T-cell (primary cell): ENCODE results near the gene RPL29. TPM values are rescaled to one million over a fixed set of nuclear protein-coding genes. Genes with fewer than 3 reads are reported as not detected.
"Not testable (repeated sequence)": the region's sequence is repeated elsewhere in the genome, so short reads cannot be mapped to it uniquely, and the experiment has no call there.

Source experiments
- ATAC-seq, 4 experiments: fragments of 200-7000 bp in 3 of 4; fragments of 150-1000 bp in 1 of 4; cut with Tn5 transposase; replicated peaks in 1 of 4; 1 replicate in 3 of 4; 2 replicates in 1 of 4; pipeline ENCODE4 v1.10.0; 2021; ENCODE audit warnings: moderate library complexity in 3 of 4, mild to moderate bottlenecking in 2 of 4, moderate number of reproducible peaks in 1 of 4
- CTCF ChIA-PET, 2 donors: fragments of 300-600 bp; sonication (Branson Sonifier 250); formaldehyde crosslinking; loops; one replicate each; lab custom pipeline; 2022; ENCODE audit warnings: antibody characterized with exemption in 2 of 2; lab: Charles Lee
- POLR2A ChIA-PET, 2 donors: fragments of 300-600 bp; sonication (Branson Sonifier 250); formaldehyde crosslinking; loops; one replicate each; lab custom pipeline; 2022; ENCODE audit warnings: antibody characterized with exemption in 2 of 2; lab: Charles Lee
- DNase-seq, 35 experiments: peaks; one replicate each; pipeline versions ENCODE4 v3.0.0 to v3.0.0-alpha.2; 2013 to 2023
- H3K27ac ChIP-seq: one replicate; pipeline ENCODE4 v1.5.1; 2013; ENCODE audit warnings: low read length
- H3K27me3 ChIP-seq, 2 experiments: replicated peaks in 1 of 2; 1 replicate in 1 of 2; 2 replicates in 1 of 2; pipeline versions ENCODE4 v1.6.1 to v1.7.0; 2013; ENCODE audit warnings: low read length in 1 of 2, mixed read lengths in 1 of 2; ENCODE audit not compliant: control insufficient read depth in 2 of 2, insufficient read depth in 2 of 2; ENCODE audit errors: extremely low read depth in 1 of 2
- H3K36me3 ChIP-seq, 2 donors: 1 replicate in 1 of 2; 2 replicates in 1 of 2; pipeline versions ENCODE4 v1.6.1 to v1.7.0; 2013; ENCODE audit warnings: low read length in 1 of 2; ENCODE audit not compliant: control insufficient read depth in 2 of 2, insufficient read depth in 1 of 2; ENCODE audit errors: extremely low read depth in 1 of 2
- H3K4me1 ChIP-seq, 2 experiments: 1 replicate in 1 of 2; 2 replicates in 1 of 2; pipeline versions ENCODE4 v1.6.1 to v1.7.0; 2013; ENCODE audit warnings: low read length in 2 of 2, mixed read lengths in 1 of 2; ENCODE audit not compliant: insufficient read depth in 2 of 2, control insufficient read depth in 1 of 2; ENCODE audit errors: extremely low read depth in 1 of 2
- H3K4me3 ChIP-seq, 2 donors: 1 replicate in 1 of 2; 2 replicates in 1 of 2; pipeline versions ENCODE4 v1.5.1 to v1.7.0; 2013; ENCODE audit warnings: mild to moderate bottlenecking in 2 of 2, low read length in 1 of 2, moderate library complexity in 1 of 2; ENCODE audit not compliant: control insufficient read depth in 1 of 2; ENCODE audit errors: extremely low read depth in 1 of 2
- H3K9me3 ChIP-seq: 2 replicates; pipeline ENCODE4 v1.7.0; 2013
- H3K27ac Mint-ChIP-seq, 2 donors: one replicate each; pipeline ENCODE4 v1.8.0; 2020 to 2021; ENCODE audit warnings: mild to moderate bottlenecking in 2 of 2, mixed read lengths in 2 of 2
- H3K27me3 Mint-ChIP-seq, 2 donors: one replicate each; pipeline ENCODE4 v1.8.0; 2021 to 2022; ENCODE audit warnings: mixed read lengths in 2 of 2
- H3K36me3 Mint-ChIP-seq: one replicate; pipeline ENCODE4 v1.8.0; 2021; ENCODE audit warnings: mixed read lengths
- H3K4me1 Mint-ChIP-seq, 3 donors: one replicate each; pipeline ENCODE4 v1.8.0; 2020 to 2022; ENCODE audit warnings: mixed read lengths in 3 of 3, mild to moderate bottlenecking in 1 of 3
- H3K4me3 Mint-ChIP-seq, 3 donors: one replicate each; pipeline ENCODE4 v1.8.0; 2020 to 2022; ENCODE audit warnings: mild to moderate bottlenecking in 3 of 3, mixed read lengths in 3 of 3, moderate library complexity in 3 of 3
- H3K9me3 Mint-ChIP-seq, 3 donors: one replicate each; pipeline ENCODE4 v1.8.0; 2020 to 2022; ENCODE audit warnings: mixed read lengths in 3 of 3
- WGBS: methylation state at CpG from one replicate; pipeline ENCODE4 v1.1.5; 2013; ENCODE audit warnings: missing lambda C conversion rate; ENCODE audit not compliant: insufficient coverage; 5-methylcytosine and 5-hydroxymethylcytosine counted together
- total RNA-seq, 35 experiments: library from RNA in 6 of 35; stranded (reverse) in 6 of 35; fragments of 120-200 nt in 1 of 35; gene quantifications; one replicate each; pipeline versions ENCODE4 v1.2.1 to v1.2.4 and lab custom pipeline; 2013 to 2026

Gene RPL29
- total RNA-seq, 5 donors from 2014 or later (not counting 1 experiment from before 2014, with no cell fraction given): 1,518 to 1,711 (median 1,629) TPM

DNA sequence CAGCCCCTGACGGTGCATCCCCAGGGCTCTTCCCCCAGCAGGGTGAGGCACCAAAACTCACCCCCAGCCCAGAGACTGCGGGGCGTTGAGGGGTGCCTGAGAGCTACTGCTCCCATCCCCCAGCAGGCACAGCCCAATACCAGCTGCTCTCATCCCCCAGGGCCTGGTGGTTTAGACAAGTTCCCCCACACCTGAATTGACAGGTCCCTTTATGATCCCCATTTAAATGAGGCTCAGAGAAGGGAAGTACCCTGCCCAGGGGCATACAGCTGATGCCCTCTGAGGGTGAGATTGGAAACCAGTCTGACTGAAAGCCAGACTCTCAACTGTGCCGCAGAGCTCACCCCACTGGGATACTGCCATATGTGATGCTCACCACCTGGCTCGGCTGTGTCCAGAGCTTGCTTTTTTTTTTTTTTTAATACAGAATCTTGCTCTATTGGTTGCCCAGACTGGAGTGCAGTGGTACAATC lies 40.6 kb upstream of the RPL29 start:
- no peak overlapping the region for H3K27ac Mint-ChIP-seq
- H3K27me3 ChIP-seq: peaks cover 0 to 18% of the 10 kb centered on the region in 2 experiments
- H3K9me3 Mint-ChIP-seq: no peaks in the 10 kb centered on the region
- no peak overlapping the region for H3K4me3 ChIP-seq
- H3K9me3 ChIP-seq: no peaks in the 10 kb centered on the region
- H3K36me3 ChIP-seq: no peaks in the 10 kb centered on the region
- no peak overlapping the region for H3K4me3 Mint-ChIP-seq
- peaks cover 0 to 6% of the 10 kb centered on the region in 2 experiments for H3K4me1 ChIP-seq
- ATAC-seq: no peak
- no peaks in the 10 kb centered on the region for H3K27me3 Mint-ChIP-seq
- no peak for DNase-seq
- ChIA-PET CTCF (interaction anchor here (0.6 to 0.7 kb wide), 3 partner anchors 13 to 119 kb away, joined by 3 read pairs; no protein-coding TSS in a partner anchor), POLR2A (no interaction called here)
- H3K27ac ChIP-seq: no peak overlapping the region
- WGBS: 88% methylated on average over 2 of the region's 5 CpGs
- H3K4me1 Mint-ChIP-seq: peaks cover 0 to under 1% (median 0%) of the 10 kb centered on the region in 3 donors
- H3K36me3 Mint-ChIP-seq: no peaks in the 10 kb centered on the region

DNA sequence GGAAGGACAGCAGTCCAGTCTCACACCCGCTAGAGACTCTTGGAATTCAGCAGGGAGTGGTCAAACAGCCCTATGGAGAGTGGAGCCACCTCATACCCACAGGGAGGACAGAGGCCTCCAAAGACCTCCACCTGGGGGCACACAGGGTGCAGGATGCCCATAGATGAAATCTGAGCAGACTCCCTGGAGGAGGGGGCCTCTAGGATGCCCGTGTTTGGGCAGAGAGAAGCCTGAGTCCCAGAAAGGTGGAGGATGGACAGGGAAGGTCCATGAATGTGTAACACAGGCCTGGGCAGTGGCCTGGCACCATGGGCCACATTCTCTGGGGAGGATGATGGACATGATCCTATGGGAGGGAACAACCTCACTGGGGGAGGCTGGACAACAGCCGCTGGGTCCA lies 39.0 kb upstream of the RPL29 start:
- Mint-ChIP-seq H3K36me3 (no peaks in the 10 kb centered on the region), H3K27ac (no peak overlapping the region), H3K27me3 (no peaks in the 10 kb centered on the region), H3K9me3 (no peaks in the 10 kb centered on the region), H3K4me1 (no peaks in the 10 kb centered on the region), H3K4me3 (no peak overlapping the region)
- Histone ChIP-seq H3K27me3 (peaks cover 0 to 15% of the 10 kb centered on the region in 2 experiments), H3K36me3 (no peaks in the 10 kb centered on the region), H3K4me1 (peaks cover 0 to 6% of the 10 kb centered on the region in 2 experiments), H3K27ac (no peak overlapping the region), H3K9me3 (no peaks in the 10 kb centered on the region), H3K4me3 (no peak overlapping the region)
- ATAC-seq (no peak), DNase-seq (no peak)
- 67% methylated on average over 1 of the region's 3 CpGs for WGBS
- POLR2A ChIA-PET: no interaction called here
- CTCF ChIA-PET: no interaction called here

DNA sequence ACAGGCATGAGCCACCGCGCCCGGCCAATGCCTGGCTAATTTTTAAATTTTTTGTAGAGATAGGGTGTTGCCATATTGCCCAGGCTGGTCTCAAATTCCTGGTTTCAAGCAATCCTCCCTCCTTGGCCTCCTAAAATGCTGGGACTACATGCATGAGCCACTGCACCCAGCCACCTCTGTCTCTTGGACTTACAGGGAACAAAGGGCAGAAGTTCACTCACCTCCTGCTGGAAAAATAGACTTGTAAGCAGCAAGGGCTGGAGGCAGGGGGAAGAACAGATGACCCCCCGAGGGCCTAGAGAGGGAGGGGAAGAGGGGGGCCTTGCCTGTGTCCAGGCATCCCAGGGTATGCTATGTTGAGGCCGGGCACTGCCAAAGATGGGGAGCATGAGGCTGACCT lies 38.5 kb upstream of the RPL29 start:
- Mint-ChIP-seq H3K36me3 (no peaks in the 10 kb centered on the region), H3K4me1 (no peaks in the 10 kb centered on the region), H3K9me3 (no peaks in the 10 kb centered on the region), H3K27ac (no peak overlapping the region), H3K4me3 (no peak overlapping the region), H3K27me3 (no peaks in the 10 kb centered on the region)
- Histone ChIP-seq H3K4me1 (peaks cover 0 to 6% of the 10 kb centered on the region in 2 experiments), H3K27ac (no peak overlapping the region), H3K4me3 (no peak overlapping the region), H3K9me3 (no peaks in the 10 kb centered on the region), H3K27me3 (peaks cover 0 to 15% of the 10 kb centered on the region in 2 experiments), H3K36me3 (no peaks in the 10 kb centered on the region)
- DNase-seq: no peak
- ChIA-PET CTCF (no interaction called here), POLR2A (no interaction called here)
- ATAC-seq: no peak
- WGBS: 100% methylated on average over 1 of the region's 5 CpGs

DNA sequence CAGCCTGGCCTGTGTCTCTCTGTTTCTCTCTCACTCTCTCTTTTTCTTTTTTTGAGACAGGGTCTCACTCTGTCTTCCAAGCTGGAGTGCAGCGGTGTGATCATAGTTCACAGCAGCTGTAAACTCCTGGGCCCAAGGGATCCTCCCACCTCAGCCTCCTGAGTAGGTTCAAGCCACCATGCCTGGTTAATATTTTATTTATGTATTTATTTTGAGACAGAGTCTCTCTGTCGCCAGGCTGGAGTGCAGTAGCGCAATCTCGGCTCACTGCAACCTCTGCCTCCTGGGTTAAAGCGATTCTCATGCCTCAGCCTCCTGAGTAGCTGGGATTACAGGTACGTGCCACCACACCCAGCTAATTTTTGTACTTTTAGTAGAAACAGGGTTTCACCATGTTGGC lies 38.1 kb upstream of the RPL29 start:
- H3K36me3 ChIP-seq, H3K4me1 ChIP-seq, H3K9me3 Mint-ChIP-seq, DNase-seq, H3K27me3 Mint-ChIP-seq, CTCF ChIA-PET, H3K9me3 ChIP-seq, H3K27ac ChIP-seq, H3K4me3 ChIP-seq, H3K36me3 Mint-ChIP-seq, ATAC-seq, POLR2A ChIA-PET, H3K4me3 Mint-ChIP-seq, H3K27ac Mint-ChIP-seq, H3K4me1 Mint-ChIP-seq: not testable (repeated sequence)
- H3K27me3 ChIP-seq: peaks cover 0 to 15% of the 10 kb centered on the region in 2 experiments
- 94% methylated on average over 6 of the region's 6 CpGs for WGBS

DNA sequence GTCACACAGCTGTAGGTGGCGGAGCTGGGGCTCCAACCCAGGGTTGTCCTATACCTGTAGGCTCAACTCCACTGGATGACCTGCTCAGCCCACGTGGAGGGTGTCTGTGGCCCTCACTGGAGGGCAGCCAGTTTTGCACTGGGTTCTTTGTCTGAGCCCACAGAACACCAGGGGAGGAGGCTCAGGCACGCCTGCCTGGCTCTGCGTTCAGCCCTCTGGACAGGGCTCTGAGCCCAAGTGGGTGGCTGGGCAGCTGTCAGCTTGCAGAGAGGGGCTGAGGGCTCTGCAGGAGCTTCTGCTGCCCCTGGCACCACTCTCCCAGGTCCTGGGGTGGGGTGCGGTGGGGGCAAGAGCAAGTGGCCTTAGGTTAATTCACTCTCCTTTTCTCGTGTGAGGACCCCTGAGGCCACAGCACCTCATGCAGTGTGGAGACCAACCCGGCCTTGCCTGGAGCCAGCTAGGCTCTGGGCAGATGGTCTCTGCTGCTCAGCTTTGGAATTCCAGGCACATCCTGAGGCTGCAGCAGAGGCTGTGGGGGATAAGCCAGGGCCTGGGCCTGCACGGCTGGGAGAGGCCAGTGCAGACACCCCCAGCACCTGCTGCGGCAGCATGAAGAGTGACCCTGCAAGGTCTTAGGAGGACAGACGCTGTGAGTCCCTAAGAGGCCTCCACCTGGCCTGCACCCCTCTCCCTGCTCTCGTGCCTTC lies 37.2 kb upstream of the RPL29 start:
- ChIA-PET POLR2A (no interaction called here), CTCF (no interaction called here)
- WGBS: 81% methylated on average over 10 of the region's 11 CpGs
- Mint-ChIP-seq H3K4me3 (no peak overlapping the region), H3K36me3 (no peaks in the 10 kb centered on the region), H3K9me3 (no peaks in the 10 kb centered on the region), H3K27me3 (no peaks in the 10 kb centered on the region), H3K4me1 (no peaks in the 10 kb centered on the region), H3K27ac (no peak overlapping the region)
- peaks cover 0 to 15% of the 10 kb centered on the region in 2 experiments for H3K27me3 ChIP-seq
- H3K9me3 ChIP-seq: no peaks in the 10 kb centered on the region
- ATAC-seq (no peak), DNase-seq (no peak)
- H3K36me3 ChIP-seq: no peaks in the 10 kb centered on the region
- H3K27ac ChIP-seq: no peak overlapping the region
- H3K4me1 ChIP-seq: peaks cover 0 to 6% of the 10 kb centered on the region in 2 experiments
- H3K4me3 ChIP-seq: no peak overlapping the region

DNA sequence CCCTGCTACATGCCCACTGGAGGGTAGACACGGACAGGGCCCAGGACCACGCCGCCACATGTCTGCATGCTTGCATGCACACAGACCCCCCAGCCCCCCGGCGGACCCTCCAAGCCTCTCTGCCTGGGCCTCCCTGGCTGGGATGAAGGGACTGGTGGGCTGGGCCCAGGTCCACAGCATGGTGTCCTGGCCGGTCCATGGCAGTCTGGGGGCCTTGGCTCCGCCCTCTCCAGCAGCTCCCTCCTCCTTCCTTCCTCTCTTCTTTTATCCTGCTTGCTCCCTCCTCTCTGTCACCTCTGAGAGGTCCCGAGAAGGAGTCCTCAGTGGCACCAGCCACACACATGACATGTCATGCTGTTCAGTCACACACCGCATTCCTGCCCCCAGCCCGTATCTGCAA lies 36.2 kb upstream of the RPL29 start:
- no peak for ATAC-seq
- no peak for DNase-seq
- 87% methylated on average over 8 of the region's 10 CpGs for WGBS
- POLR2A ChIA-PET: interaction anchor here in 1 of 2 donors (0.5 kb wide), 1 partner anchor 11 kb away, joined by 5 read pairs; no protein-coding TSS in a partner anchor
- Histone ChIP-seq H3K9me3 (no peaks in the 10 kb centered on the region), H3K27me3 (peaks cover 0 to 11% of the 10 kb centered on the region in 2 experiments), H3K4me1 (peaks cover 0 to 2% of the 10 kb centered on the region in 2 experiments), H3K36me3 (no peaks in the 10 kb centered on the region), H3K4me3 (no peak overlapping the region), H3K27ac (no peak overlapping the region)
- H3K4me3 Mint-ChIP-seq: no peak overlapping the region
- no peaks in the 10 kb centered on the region for H3K4me1 Mint-ChIP-seq
- no peaks in the 10 kb centered on the region for H3K36me3 Mint-ChIP-seq
- H3K27ac Mint-ChIP-seq: no peak overlapping the region
- no peaks in the 10 kb centered on the region for H3K9me3 Mint-ChIP-seq
- CTCF ChIA-PET: interaction anchor here in 1 of 2 donors (0.9 kb wide), 1 partner anchor 91 kb away, joined by 3 read pairs; no protein-coding TSS in a partner anchor
- no peaks in the 10 kb centered on the region for H3K27me3 Mint-ChIP-seq
